Lung microvascular endothelial cell (primary cell): ENCODE data around the gene ZBTB7B. TPM values are rescaled to one million over a fixed set of nuclear protein-coding genes. Genes with fewer than 3 reads are reported as not detected.
"Not testable (repeated sequence)": the region's sequence is repeated elsewhere in the genome, so short reads cannot be mapped to it uniquely, and the experiment has no call there.

ENCODE experiments used
- DNase-seq, 2 donors: peaks; one replicate each; pipeline versions ENCODE4 v3.0.0 to v3.0.0-alpha.2; 2010; ENCODE audit warnings: low read depth in 2 of 2
- total RNA-seq: library from RNA; depleted of rRNA; stranded (reverse); fragments of >200 nt; gene quantifications from 2 replicates; pipeline ENCODE4 v1.2.1, GENCODE V29; 2014

The ZBTB7B gene
- total RNA-seq, 1 donor from 2014 or later: 10.3 TPM

- no peak for DNase-seq
These were observed 33.9 kb upstream of the ZBTB7B start for GRCh38 chr1:154968731-154969130.

DNA sequence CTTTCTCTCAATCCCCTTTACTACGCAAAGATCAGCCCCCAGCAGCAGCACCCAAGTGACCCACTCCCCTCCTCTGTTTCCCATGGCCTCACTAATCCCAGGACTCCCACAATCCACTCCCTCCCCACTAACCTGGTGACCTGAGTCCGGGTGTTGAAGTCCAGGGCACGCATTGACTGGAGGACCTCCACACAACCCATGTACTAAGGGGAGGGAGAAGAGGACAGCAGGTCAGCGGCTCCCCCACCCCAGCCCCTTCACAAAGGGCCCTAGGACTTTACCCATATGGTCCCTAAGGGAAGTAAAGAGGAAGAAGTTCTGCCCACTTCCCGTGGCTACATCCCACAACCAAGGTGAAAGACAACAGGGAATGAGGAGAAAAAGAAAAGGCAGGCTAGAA, 33.4 kb upstream of the ZBTB7B start:
- peak in 1 of 2 donors; percentile 13 for DNase-seq

GRCh38 chr1:154969860-154970452, 32.6 kb upstream of the ZBTB7B start:
- DNase-seq: peak; percentile 17 to 59

DNA sequence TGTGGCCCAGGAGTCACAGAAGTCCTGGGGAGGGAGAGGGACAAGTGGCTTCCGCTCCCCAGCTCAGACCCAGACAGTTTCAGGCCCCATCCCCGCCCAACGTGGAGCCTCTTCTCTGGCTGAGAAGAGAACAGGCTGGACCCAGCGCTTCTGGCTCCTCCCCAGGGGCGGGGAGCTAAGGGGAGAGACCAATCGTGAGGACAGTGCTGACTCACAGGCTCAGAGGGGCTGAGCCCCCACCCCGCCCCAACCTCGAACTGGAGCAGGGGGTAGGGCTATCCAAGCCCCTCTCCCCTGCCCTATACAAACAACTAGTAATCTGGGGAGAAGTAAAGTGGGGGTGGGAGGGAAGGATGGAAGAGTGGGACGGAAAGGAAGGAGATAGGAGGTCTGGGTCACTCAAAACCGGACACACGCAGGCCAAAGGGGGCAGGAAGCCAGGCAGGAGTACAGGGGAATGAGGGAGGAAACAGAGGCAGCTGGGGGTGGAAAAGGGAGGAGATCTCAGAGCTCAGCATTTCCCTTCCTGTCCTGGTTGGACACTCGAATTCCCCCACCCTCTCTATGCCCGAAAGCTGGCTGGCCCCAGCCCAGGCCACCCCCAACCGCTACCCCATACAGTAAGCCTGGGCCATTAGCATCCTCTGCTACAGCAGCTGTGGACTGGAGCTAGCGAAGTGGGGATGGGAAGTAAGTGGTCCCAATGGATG, 31.8 kb upstream of the ZBTB7B start, which contains the start of gene SHC1:
Gene SHC1, minus strand, starts transcription at position 117 of the 710 bp plus-strand sequence. CDS start 221 bp downstream, outside the sequence.
- peak; percentile 91 to 97 for DNase-seq

DNA sequence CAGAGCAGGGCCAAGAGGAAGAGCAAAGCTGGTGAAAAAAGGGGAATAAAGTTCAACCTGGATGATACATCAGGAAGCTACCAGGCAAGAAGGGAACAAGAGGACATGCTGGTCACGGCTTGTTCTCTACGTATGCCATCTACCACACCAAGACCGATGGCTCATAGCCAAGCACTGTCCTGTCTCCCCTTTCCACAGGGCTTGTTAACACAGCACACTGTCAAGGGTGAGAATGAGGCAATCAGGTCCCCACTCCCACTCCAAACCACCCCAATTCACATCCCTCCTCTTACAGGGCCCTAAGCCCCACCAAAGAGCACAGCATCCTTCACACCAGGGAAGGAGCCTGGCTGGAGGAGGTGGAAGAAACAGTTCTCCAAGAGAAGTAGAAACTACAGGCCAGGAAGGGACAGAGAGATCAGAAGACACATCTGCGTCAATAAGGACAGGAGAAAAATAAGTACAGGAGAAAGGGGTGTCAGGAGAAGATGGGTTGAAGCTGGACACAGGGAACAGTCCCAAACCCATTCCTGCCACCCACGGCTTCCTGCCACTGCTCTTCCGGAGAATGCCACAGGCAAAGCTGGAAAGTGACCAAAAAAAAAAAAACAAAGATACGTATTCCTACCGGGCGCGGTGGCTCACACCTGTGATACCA, 31.1 kb upstream of the ZBTB7B start:
- peak; percentile 38 to 53 for DNase-seq

DNA sequence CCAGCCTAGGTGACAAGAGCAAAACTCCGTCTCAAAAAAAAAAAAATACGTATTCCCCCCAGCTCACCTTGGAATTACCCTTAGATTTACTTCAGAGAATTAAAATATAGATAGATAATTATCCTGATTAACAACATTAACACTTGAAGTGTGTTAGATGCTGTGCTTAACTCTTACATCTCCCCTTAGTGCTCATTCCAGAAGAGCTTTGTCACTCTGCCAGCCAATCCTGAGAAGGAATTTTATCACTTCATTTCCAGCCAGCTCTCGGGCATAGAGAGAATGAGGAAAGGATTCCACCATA, 30.4 kb upstream of the ZBTB7B start:
- peak in 1 of 2 donors; percentile 44 for DNase-seq

DNA sequence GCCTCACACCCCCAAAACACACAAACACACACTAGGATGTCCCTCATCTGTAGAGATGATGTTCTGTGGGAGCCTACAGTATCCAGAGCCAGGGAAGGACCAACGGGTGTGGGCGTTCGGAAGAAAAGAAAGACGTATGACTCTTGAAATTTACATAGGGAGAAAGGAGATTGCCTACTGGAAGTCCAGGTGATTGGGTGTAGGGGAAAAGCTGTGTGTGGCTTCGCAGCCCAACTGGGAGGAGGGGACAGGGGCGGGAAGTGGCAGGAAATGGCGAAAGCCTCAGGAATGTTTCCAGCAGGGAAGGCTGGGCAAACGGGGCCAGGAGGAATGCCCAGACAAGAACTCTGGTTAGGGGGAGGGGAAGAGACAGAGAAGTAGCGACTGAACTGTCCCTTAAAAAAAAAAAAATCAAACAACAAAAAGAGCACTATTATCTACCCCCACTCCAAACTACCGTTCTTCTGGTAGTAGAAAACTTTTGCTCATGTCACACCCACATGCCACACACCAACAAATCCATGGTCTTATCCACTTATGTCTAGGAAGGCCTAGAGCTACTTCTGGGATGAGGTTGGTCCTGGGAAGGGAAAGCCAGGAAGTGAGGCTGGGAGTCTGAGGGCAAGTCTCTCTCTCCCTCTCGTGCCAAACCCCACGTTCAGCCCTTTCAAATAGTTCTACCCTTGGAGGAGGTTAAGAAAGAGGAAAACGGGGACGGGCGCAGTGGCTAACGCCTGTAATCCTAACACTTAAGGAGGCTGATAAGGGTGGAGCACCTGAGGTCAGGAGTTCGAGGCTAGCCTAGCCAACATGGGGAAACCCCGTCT, 29.9 kb upstream of the ZBTB7B start:
- DNase-seq: peak; percentile 59 to 93

GRCh38 chr1:154973344-154974101, 29.1 kb upstream of the ZBTB7B start:
- peak; percentile 97 to 98 for DNase-seq

GRCh38 chr1:154974102-154974807, 28.3 kb upstream of the ZBTB7B start, which contains the start of gene CKS1B:
CKS1B (plus strand) TSS chr1:154974681; CDS start chr1:154974746, 65 bp downstream.
- peak; percentile 100 for DNase-seq

DNA sequence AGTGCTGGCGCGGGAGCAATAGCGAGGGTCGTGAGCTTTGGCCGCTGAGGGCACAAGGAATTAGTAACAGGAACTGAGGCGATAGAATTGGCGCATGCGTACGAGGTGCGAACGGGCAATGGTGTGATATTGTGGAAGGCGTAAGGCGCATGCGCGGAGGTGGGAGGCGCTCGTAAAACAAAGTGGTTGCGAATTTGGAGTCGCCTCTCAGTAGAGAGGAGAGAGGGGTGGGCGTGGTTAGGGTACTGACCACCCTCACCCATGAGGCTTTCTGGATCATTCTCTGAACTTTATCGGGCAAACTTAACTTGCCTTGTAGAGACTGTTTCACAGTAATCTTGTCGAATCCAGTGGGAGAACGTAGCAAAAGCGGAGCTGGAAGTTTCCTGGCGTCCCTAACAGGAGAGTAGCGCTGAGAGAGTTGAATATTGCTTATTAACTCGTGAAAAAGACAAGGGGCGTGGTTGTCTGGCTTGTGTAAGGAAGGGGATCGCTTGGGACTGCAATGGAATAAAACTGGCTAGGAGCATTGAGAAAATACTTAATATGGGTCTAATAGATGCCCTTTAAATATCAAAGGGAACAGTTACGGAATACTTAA, 27.7 kb upstream of the ZBTB7B start:
- peak; percentile 95 to 96 for DNase-seq

- DNase-seq: peak; percentile 69 to 75
These were observed 27.1 kb upstream of the ZBTB7B start for GRCh38 chr1:154975409-154976059.

GRCh38 chr1:154977762-154978161, 24.8 kb upstream of the ZBTB7B start:
- not testable (repeated sequence) for DNase-seq

DNA sequence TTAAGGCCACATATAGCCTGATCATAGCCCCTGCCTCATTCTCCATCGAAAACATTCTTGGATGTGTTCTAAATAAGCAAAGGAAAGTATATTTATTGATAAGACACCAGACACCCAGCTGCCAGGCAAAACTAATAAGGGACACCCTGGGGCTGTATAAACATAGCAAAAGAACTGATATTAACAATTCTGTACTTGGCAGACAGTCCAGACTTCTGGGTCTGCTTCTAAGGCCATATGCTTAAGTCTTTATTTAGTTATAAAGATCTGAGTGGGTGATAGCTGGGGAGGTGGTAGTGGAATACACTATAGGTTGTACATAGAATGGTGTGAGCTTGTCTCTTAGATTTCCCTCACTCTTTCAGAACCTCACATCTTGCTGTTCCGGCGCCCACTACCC, 24.2 kb upstream of the ZBTB7B start:
- DNase-seq: no peak

- DNase-seq: no peak
These were observed 20.3 kb upstream of the ZBTB7B start for GRCh38 chr1:154982341-154982740.

DNA sequence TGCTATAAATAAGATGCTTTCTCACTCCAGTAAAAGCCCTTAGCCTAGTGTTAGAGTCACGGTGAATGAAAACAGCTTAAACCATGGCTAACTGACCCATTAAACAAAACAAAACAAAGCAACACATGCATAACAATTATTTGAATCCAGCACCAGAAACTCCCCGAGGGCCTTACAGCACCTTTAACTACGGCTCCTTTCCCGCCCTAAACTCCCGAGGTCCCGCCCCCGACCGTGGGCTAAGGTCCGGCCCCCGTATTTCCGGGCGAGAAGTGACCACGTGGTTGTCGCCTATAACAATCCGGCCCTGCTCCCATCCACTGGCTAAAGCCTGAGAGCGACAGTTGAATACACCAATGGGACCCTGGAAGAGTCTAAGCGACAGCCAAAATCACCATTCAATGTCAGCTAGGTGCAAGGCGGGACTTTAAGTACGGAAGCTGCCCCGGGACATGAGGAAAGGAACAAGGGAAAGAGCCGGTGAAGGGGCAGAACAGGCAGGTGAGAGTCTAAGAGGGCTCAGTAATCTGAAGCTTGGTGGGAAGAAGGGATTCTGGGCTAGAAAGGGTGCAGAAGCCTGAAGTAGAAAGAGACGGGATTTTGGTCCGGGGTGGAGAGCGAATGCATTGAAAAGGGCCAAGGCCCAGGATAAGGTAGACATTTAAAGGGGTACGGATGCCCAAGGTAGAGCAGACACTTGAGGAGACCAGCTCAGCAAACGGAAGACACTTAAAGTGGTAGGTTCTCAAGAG, 19.5 kb upstream of the ZBTB7B start, which contains the start of gene FLAD1:
Gene FLAD1, plus strand, starts transcription at position 448 of the 752 bp plus-strand sequence. CDS start 351 bp downstream, outside the sequence.
- peak; percentile 100 for DNase-seq

DNA sequence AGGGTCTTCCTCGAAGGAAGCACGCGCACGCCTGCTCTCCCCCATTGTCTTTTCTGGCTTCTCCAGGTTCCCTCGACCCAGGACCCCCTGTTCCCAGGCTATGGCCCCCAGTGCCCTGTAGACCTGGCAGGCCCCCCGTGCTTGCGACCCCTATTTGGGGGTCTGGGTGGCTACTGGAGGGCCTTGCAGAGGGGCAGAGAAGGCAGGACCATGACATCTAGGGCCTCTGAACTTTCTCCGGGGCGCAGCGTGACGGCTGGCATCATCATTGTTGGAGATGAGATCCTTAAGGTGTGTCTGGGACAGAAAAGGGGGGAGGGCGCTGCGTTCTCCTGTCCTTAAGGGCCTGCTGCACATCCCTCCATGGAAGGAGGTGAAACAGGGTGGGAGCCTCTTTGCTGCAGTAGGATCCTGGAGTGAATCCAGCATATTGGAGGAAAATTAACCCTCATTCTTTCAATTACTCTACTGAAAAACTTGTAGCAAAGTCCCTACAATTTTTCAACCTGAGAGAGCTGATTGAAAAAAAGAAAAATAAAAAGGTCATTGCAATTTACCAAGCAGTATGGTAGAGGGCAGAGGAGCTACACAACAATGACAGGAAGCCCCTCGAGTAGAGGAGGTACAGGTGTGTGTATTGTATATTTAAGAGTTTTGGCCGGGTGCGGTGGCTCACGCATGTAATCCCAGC, 18.7 kb upstream of the ZBTB7B start:
- DNase-seq: peak in 1 of 2 donors; percentile 19

- not testable (repeated sequence) for DNase-seq
These were observed 15.9 kb upstream of the ZBTB7B start for GRCh38 chr1:154986736-154987135.

GRCh38 chr1:154987326-154987725, 15.3 kb upstream of the ZBTB7B start:
- DNase-seq: no peak
